ENCODE measurements around the gene PRKAG1. TPM values are rescaled to one million over a fixed set of nuclear protein-coding genes. Genes with fewer than 3 reads are reported as not detected.

PRKAG1 gene
- total and polyA plus RNA-seq, 10 of the 15 experiments (the other 5 are each of a cell fraction or from before 2014, with no cell fraction given) = 44.5 to 91.6 (median 60.9) TPM

- TF ChIP-seq SREBF2 (IDR thresholded peaks at IDR 0.05; ENCODE audit: low read length) = no peak
- no peak for TF ChIP-seq RAD21 (IDR thresholded peaks at IDR 0.05; ENCODE audit: insufficient read depth, low read depth, low read length)
- no peak for TF ChIP-seq ASH2L (IDR thresholded peaks at IDR 0.05; ENCODE audit: borderline replicate concordance, low read depth)
Observed at GRCh38 chr12:49041036-49041880, 22.7 kb upstream of the PRKAG1 start (continued).

- H4K20me1 ChIP-seq (ENCODE audit: control insufficient read depth, insufficient read depth) = no peaks in the 10 kb centered on the region
- H3K4me2 ChIP-seq (ENCODE audit: control insufficient read depth, insufficient read depth) = no peak overlapping the region
- H3K79me2 ChIP-seq (ENCODE audit: control insufficient read depth, insufficient read depth, low read length) = no peaks in the 10 kb centered on the region
- H3K27me3 ChIP-seq (replicated peaks in 1 of 2; ENCODE audit: control insufficient read depth in 2 of 2, insufficient read depth in 2 of 2, low read length in 1 of 2) = no peaks in the 10 kb centered on the region
- SMC1A ChIA-PET (ENCODE audit: uncharacterized antibody, unreplicated experiment) = no interaction called here
- H3K36me3 ChIP-seq (ENCODE audit: control insufficient read depth in 2 of 2, insufficient read depth in 2 of 2, low read length in 1 of 2) = peaks cover 35 to 68% of the 10 kb centered on the region in 2 experiments
- intact Hi-C loops (cut with micrococcal nuclease; ENCODE audit: unreplicated experiment) = no loop called here
- CTCF ChIA-PET = interaction anchor here (1.2 kb wide), 1 partner anchor 52 kb away, joined by 3 read pairs; no protein-coding TSS in a partner anchor
- no peak for FAIRE-seq
- no peaks in the 10 kb centered on the region for H3K4me1 ChIP-seq (ENCODE audit: control insufficient read depth, insufficient read depth, low read length)
- no TSS peak for BruUV-seq (replicated peaks)
- no peak for DNase-seq (ENCODE audit: low read depth, low spot score)
- no peak for ATAC-seq
- H3K9me3 ChIP-seq (replicated peaks; ENCODE audit: control insufficient read depth, insufficient read depth, low read length) = no peaks in the 10 kb centered on the region
- POLR2A ChIA-PET = interaction anchor here (0.5 to 1.5 kb wide), 2 partner anchors 11 to 188 kb away, joined by 3 to 4 read pairs; partner anchors contain the start of gene DDX23
- no peak overlapping the region for H3K4me3 ChIP-seq
- in situ Hi-C loops (cut with MboI) = no loop called here
- WGBS (ENCODE audit: insufficient coverage, insufficient replicate concordance, low lambda C conversion rate, missing lambda C conversion rate) = 94% methylated on average over 14 of the region's 14 CpGs
- no peak overlapping the region for H2AFZ ChIP-seq (ENCODE audit: control insufficient read depth, low read depth, low read length)
- H3K27ac ChIP-seq (ENCODE audit: control insufficient read depth, insufficient read depth) = no peak overlapping the region
- TF ChIP-seq MYB (IDR thresholded peaks at IDR 0.05; ENCODE audit: borderline replicate concordance, low read depth, low read length) (no peak), NR2C2 (IDR thresholded peaks at IDR 0.05; ENCODE audit: borderline replicate concordance, control insufficient read depth, insufficient read length, low read depth) (no peak), NBN (IDR thresholded peaks at IDR 0.05) (no peak), ZNF207 (IDR thresholded peaks at IDR 0.05; ENCODE audit: borderline replicate concordance) (no peak), NFIC (IDR thresholded peaks at IDR 0.05; ENCODE audit: low read depth, low read length) (no peak), SMAD1 (IDR thresholded peaks at IDR 0.05; ENCODE audit: low read depth, partially characterized antibody) (no peak)
- RAD21 ChIA-PET (ENCODE audit: unreplicated experiment) = no interaction called here
- no peak overlapping the region for H3K9ac ChIP-seq (ENCODE audit: control insufficient read depth, insufficient read depth, low read length)
Observed at GRCh38 chr12:49040364-49040855, 21.8 kb upstream of the PRKAG1 start.

Measured in GM12878 (cell line).